Measurements from ENCODE around the gene TFB2M.
A peak's percentile ranks its signal among the peaks of the same experiment; 100 is the strongest.

Gene TFB2M

GRCh38 chr1:246550402-246550801 lies 15.7 kb downstream of the TFB2M start:
- no peak for DNase-seq

GRCh38 chr1:246549665-246550064 lies 16.4 kb downstream of the TFB2M start:
- DNase-seq, result no peak

- no peak for DNase-seq
Measured at GRCh38 chr1:246544001-246544400, 22.1 kb downstream of the TFB2M start.

GRCh38 chr1:246540738-246541491 lies 25.1 kb downstream of the TFB2M start:
- no peak for DNase-seq

- DNase-seq, result peak; percentile 23
Measured at GRCh38 chr1:246537887-246538286, 28.2 kb downstream of the TFB2M start.

GRCh38 chr1:246537441-246537840 lies 28.6 kb downstream of the TFB2M start:
- DNase-seq, result no peak

GRCh38 chr1:246534114-246534513 lies 31.9 kb downstream of the TFB2M start:
- DNase-seq, result no peak

GRCh38 chr1:246533371-246533905 lies 32.6 kb downstream of the TFB2M start:
- no peak for DNase-seq

GRCh38 chr1:246532519-246532918 lies 33.5 kb downstream of the TFB2M start:
- no peak for DNase-seq

GRCh38 chr1:246530482-246530881 lies 35.6 kb downstream of the TFB2M start:
- DNase-seq, result no peak

GRCh38 chr1:246528933-246529731 lies 36.9 kb downstream of the TFB2M start:
- DNase-seq, result no peak

- no peak for DNase-seq
Measured at GRCh38 chr1:246527402-246528088, 38.5 kb downstream of the TFB2M start.

- DNase-seq, result no peak
Measured at GRCh38 chr1:246526915-246527314, 39.1 kb downstream of the TFB2M start.

GRCh38 chr1:246526380-246526779 lies 39.7 kb downstream of the TFB2M start:
- no peak for DNase-seq

GRCh38 chr1:246519514-246519913 lies 46.5 kb downstream of the TFB2M start:
- no peak for DNase-seq

- no peak for DNase-seq
Measured at GRCh38 chr1:246518456-246519205, 47.4 kb downstream of the TFB2M start.

- no peak for DNase-seq
Measured at GRCh38 chr1:246517391-246517790, 48.7 kb downstream of the TFB2M start.

GRCh38 chr1:246516126-246516525 lies 49.9 kb downstream of the TFB2M start:
- DNase-seq, result no peak

- DNase-seq, result no peak
Measured at GRCh38 chr1:246515390-246516005, 50.6 kb downstream of the TFB2M start.

GRCh38 chr1:246513619-246514343 lies 52.3 kb downstream of the TFB2M start:
- no peak for DNase-seq

- DNase-seq, result no peak
Measured at GRCh38 chr1:246513041-246513440, 53.0 kb downstream of the TFB2M start.
